Testis (tissue), 2 donors: ENCODE results near the gene TDRD3.

Experiments used
- CTCF ChIP-seq, 3 experiments: fragments of 450-650 bp in 2 of 3; fragments of 200-600 bp in 1 of 3; sonication (generic) in 1 of 3; IDR thresholded peaks; one replicate each; pipeline ENCODE4 v1.5.1; 2016 to 2019; ENCODE audit warnings: antibody characterized with exemption in 3 of 3, mild to moderate bottlenecking in 2 of 3, moderate library complexity in 1 of 3
- POLR2A ChIP-seq: fragments of 450-650 bp; IDR thresholded peaks from one replicate; pipeline ENCODE4 v1.6.1; 2017; ENCODE audit warnings: antibody characterized with exemption, mild to moderate bottlenecking, moderate library complexity

- TF ChIP-seq POLR2A (no peak), CTCF (IDR thresholded peaks at IDR 0.05) (no peak)
Measured at GRCh38 chr13:60351855-60352615, 45.0 kb upstream of the TDRD3 start.
